K562 (cell line): Measurements from ENCODE around the gene PITPNM3. TPM values are rescaled to one million over a fixed set of nuclear protein-coding genes. Genes with fewer than 3 reads are reported as not detected.

Experiments used
- ATAC-seq: fragments of 200-7000 bp; cut with Tn5 transposase; 3 replicates; pipeline ENCODE4 v1.9.1; 2020; ENCODE audit warnings: moderate library complexity
- BruUV-seq: library from RNA; stranded (reverse); fragments of 400-500 nt; replicated peaks from 2 replicates; lab custom pipeline; 2021; lab: Mats Ljungman, UMichigan
- CTCF ChIA-PET: fragments of 300-600 bp; formaldehyde crosslinking; extraction: SDS; loops from one replicate; lab custom pipeline; 2021; ENCODE audit warnings: low intra/inter-chr PET ratio; lab: Yijun Ruan, JAX
- POLR2A ChIA-PET: fragments of 300-600, 350-650 bp; sonication (Branson Sonifier 250); formaldehyde crosslinking; extraction: SDS; loops from one replicate; lab custom pipeline; 2021; ENCODE audit warnings: antibody characterized with exemption, inconsistent platforms; lab: Yijun Ruan, JAX
- DNase-seq, 4 experiments: peaks; one replicate each; pipeline versions ENCODE4 v3.0.0 to v3.0.0-alpha.2; 2011 to 2018; ENCODE audit warnings: low spot score in 3 of 4, mixed read lengths in 3 of 4; ENCODE audit errors: extremely low read depth in 1 of 4
- FAIRE-seq: peaks from 2 replicates; lab custom pipeline; 2011; peaks lifted over from hg19 to GRCh38; lab: Jason Lieb, UNC
- H2AFZ ChIP-seq: 2 replicates; pipeline ENCODE4 v1.6.0; 2011; ENCODE audit warnings: low read depth, low read length, control low read depth, inconsistent platforms
- H3K27ac ChIP-seq: fragments of 200-600 bp; 3 replicates; pipeline ENCODE4 v1.8.0; 2011; ENCODE audit warnings: low read depth, mild to moderate bottlenecking, control low read depth, inconsistent platforms, low read length, moderate library complexity, mixed read lengths; ENCODE audit errors: extremely low read depth
- H3K27me3 ChIP-seq, 2 experiments: fragments of 300-600 bp in 1 of 2; 2 replicates in 1 of 2; 3 replicates in 1 of 2; pipeline versions ENCODE4 v1.6.0 to v1.8.0; 2011; ENCODE audit warnings: inconsistent platforms in 2 of 2, low read length in 2 of 2, mild to moderate bottlenecking in 1 of 2, mixed read lengths in 1 of 2, moderate library complexity in 1 of 2; ENCODE audit not compliant: control insufficient read depth in 2 of 2, insufficient read depth in 2 of 2
- H3K36me3 ChIP-seq: fragments of 300-600 bp; 3 replicates; pipeline ENCODE4 v1.8.0; 2011; ENCODE audit warnings: mild to moderate bottlenecking, low read length, inconsistent platforms; ENCODE audit not compliant: control insufficient read depth, insufficient read depth
- H3K4me1 ChIP-seq, 2 experiments: fragments of 200-600 bp in 1 of 2; replicated peaks in 1 of 2; 2 replicates in 1 of 2; 3 replicates in 1 of 2; pipeline versions ENCODE4 v1.5.1 to v1.8.0; 2011; ENCODE audit warnings: inconsistent platforms in 2 of 2, low read length in 2 of 2, mild to moderate bottlenecking in 1 of 2, mixed read lengths in 1 of 2, moderate library complexity in 1 of 2; ENCODE audit not compliant: control insufficient read depth in 2 of 2, insufficient read depth in 2 of 2
- H3K4me2 ChIP-seq: 2 replicates; pipeline ENCODE4 v1.6.1; 2011; ENCODE audit warnings: low read length, control low read depth, inconsistent platforms, mixed read lengths; ENCODE audit not compliant: insufficient read depth
- H3K4me3 ChIP-seq: fragments of 200-600 bp; sonication (generic), shearing (Covaris generic); 2 replicates; pipeline ENCODE4 v1.5.1; 2016; ENCODE audit warnings: control low read depth, inconsistent platforms
- H3K79me2 ChIP-seq: fragments of 200-600 bp; 3 replicates; pipeline ENCODE4 v1.8.0; 2011; ENCODE audit warnings: low read length, inconsistent platforms; ENCODE audit not compliant: control insufficient read depth, insufficient read depth
- H3K9ac ChIP-seq, 2 experiments: 2 replicates each; pipeline versions ENCODE4 v1.6.0 to v1.6.1; 2011; ENCODE audit warnings: low read depth in 2 of 2, low read length in 2 of 2, control low read depth in 1 of 2, inconsistent platforms in 1 of 2, mild to moderate bottlenecking in 1 of 2, mixed read lengths in 1 of 2; ENCODE audit not compliant: insufficient read depth in 1 of 2
- H3K9me1 ChIP-seq: one replicate; pipeline ENCODE4 v1.6.0; 2011; ENCODE audit warnings: inconsistent platforms, mild to moderate bottlenecking, low read length, moderate library complexity; ENCODE audit not compliant: control insufficient read depth, insufficient read depth
- H3K9me3 ChIP-seq: replicated peaks from 2 replicates; pipeline ENCODE4 v1.5.1; 2011; ENCODE audit warnings: low read depth, low read length, inconsistent platforms; ENCODE audit not compliant: control insufficient read depth, insufficient read depth
- H4K20me1 ChIP-seq: replicated peaks from 2 replicates; pipeline ENCODE4 v1.6.1; 2011; ENCODE audit warnings: low read length, inconsistent platforms, mixed read lengths; ENCODE audit not compliant: control insufficient read depth, insufficient read depth
- HMG20A ChIP-seq: fragments of 450-650 bp; formaldehyde crosslinking; conservative IDR thresholded peaks from 2 replicates; pipeline ENCODE4 v1.4.0; 2020; ENCODE audit warnings: mild to moderate bottlenecking, mixed read lengths
- MCM3 ChIP-seq: fragments of 450-650 bp; IDR thresholded peaks from 2 replicates; pipeline ENCODE4 v1.6.1; 2016
- MTF1 ChIP-seq: fragments of 250-450 bp; sonication (Bioruptor Pico); IDR thresholded peaks from 2 replicates; pipeline ENCODE4 v1.9.0; 2021; ENCODE audit warnings: moderate library complexity, mild to moderate bottlenecking, inconsistent platforms, borderline replicate concordance
- NFE2 ChIP-seq: IDR thresholded peaks from 2 replicates; pipeline ENCODE4 v1.6.1; 2014; ENCODE audit warnings: antibody characterized with exemption, low read depth
- SMARCB1 ChIP-seq: IDR thresholded peaks from 2 replicates; pipeline ENCODE4 v1.6.1; 2011; ENCODE audit warnings: improper control_type of control experiment, low read depth; ENCODE audit not compliant: insufficient read length
- SREBF2 ChIP-seq: sonication (generic); formaldehyde crosslinking; IDR thresholded peaks from 2 replicates; pipeline ENCODE4 v1.4.0; 2020; ENCODE audit warnings: mild to moderate bottlenecking, missing genetic modification reagents
- WGBS: fragments of 100-300 bp; shearing (Covaris generic); methylation state at CpG from one replicate; pipeline ENCODE4 v1.1.6; 2016; ENCODE audit warnings: low coverage, mixed read lengths; ENCODE audit not compliant: insufficient coverage; ENCODE audit errors: missing lambda C conversion rate; 5-methylcytosine and 5-hydroxymethylcytosine counted together
- in situ Hi-C: fragments of 300-500 bp; cut with MboI; formaldehyde crosslinking; loops from 4 replicates; pipeline ENCODE4 v1.15.0; 2018; ENCODE audit warnings: inconsistent platforms, mixed read lengths
- intact Hi-C: fragments of 100-400 bp; cut with micrococcal nuclease; formaldehyde crosslinking; loops from 2 replicates; pipeline ENCODE4 v1.14.2; 2022
- polyA plus RNA-seq, 8 experiments: library from polyadenylated mRNA; depleted of rRNA in 4 of 8; stranded (reverse) in 5 of 8; unstranded in 3 of 8; fragments of >200 nt; fragmentation: Nextera tagmentation in 2 of 8; fragmentation: Illumina TruSeq in 1 of 8; extraction: Ambion mirVana in 2 of 8; extraction: Trizol in 1 of 8; gene quantifications; 2 replicates each; pipeline versions ENCODE4 v1.2.1 to v1.2.3, GENCODE V29; 2011 to 2014; ENCODE audit warnings: inconsistent platforms in 1 of 8, missing spikeins in 1 of 8
- total RNA-seq, 7 experiments: library from RNA; depleted of rRNA in 6 of 7; stranded (reverse); fragments of >200 nt in 6 of 7; fragmentation: Illumina TruSeq in 2 of 7; extraction: Trizol in 2 of 7; gene quantifications; 2 replicates each; pipeline versions ENCODE4 v1.2.1 to v1.2.3, GENCODE V29; 2011 to 2021; ENCODE audit warnings: low replicate concordance in 1 of 7
- TF ChIP-seq, protein P1 (sequence below): conservative IDR thresholded peaks from 2 replicates; pipeline ENCODE4 v1.6.1; 2011; ENCODE audit warnings: low read depth, mild to moderate bottlenecking, low read length; ENCODE audit not compliant: control insufficient read depth
- TF ChIP-seq, protein P2 (sequence below): sonication (generic); formaldehyde crosslinking; IDR thresholded peaks from 2 replicates; pipeline ENCODE4 v1.9.0; 2022; ENCODE audit warnings: mild to moderate bottlenecking, missing genetic modification reagents
- TF ChIP-seq, protein P3 (sequence below), 2 experiments: fragments of 450-650 bp in 1 of 2; sonication (generic) in 1 of 2; formaldehyde crosslinking in 1 of 2; IDR thresholded peaks; 2 replicates each; pipeline versions ENCODE4 v1.7.1 to v1.9.0; 2016 to 2022; ENCODE audit warnings: inconsistent platforms in 1 of 2, mild to moderate bottlenecking in 1 of 2, missing genetic modification reagents in 1 of 2

PITPNM3 gene
- total and polyA plus RNA-seq, 9 of the 15 experiments (the other 6 are each of a cell fraction or from before 2014, with no cell fraction given), result 0.14 to 0.38 (median 0.22) TPM; not detected in 2

DNA sequence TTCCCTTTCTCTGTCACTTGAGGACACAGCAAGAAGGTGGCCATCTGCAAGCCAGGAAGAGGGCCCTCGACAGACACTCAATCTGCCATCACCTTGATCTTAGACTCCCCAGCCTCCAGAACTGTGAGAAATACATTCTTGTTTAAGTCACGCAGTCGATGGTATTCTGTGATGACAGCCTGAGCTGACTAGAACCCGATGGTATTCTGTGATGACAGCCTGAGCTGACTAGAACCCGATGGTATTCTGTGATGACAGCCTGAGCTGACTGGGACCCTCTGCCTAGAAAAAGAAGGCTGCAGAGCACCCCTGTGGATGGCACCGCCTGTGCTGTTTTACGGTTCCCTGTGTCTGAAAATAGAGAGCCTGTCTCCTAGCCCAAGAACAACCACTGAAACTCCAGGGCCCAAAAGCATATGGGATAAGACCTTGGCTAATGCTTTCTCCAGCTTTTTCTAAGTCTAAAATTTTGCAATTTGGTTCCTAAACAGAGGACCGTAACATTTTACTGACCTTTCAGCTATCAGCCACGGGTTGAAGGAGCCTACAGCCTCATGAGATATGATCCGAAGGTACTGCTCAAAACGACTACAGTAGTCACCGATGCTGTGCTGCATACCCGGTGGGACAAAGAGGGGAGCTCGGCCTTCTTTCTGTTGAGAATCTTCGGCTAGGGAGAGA, 33.1 kb upstream of the PITPNM3 start (continued):
- TF ChIP-seq, protein P1, sequence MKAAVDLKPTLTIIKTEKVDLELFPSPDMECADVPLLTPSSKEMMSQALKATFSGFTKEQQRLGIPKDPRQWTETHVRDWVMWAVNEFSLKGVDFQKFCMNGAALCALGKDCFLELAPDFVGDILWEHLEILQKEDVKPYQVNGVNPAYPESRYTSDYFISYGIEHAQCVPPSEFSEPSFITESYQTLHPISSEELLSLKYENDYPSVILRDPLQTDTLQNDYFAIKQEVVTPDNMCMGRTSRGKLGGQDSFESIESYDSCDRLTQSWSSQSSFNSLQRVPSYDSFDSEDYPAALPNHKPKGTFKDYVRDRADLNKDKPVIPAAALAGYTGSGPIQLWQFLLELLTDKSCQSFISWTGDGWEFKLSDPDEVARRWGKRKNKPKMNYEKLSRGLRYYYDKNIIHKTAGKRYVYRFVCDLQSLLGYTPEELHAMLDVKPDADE, result no peak
- TF ChIP-seq MCM3 (no peak), SREBF2 (CRISPR knock-in tag) (no peak)
- TF ChIP-seq, protein P2, sequence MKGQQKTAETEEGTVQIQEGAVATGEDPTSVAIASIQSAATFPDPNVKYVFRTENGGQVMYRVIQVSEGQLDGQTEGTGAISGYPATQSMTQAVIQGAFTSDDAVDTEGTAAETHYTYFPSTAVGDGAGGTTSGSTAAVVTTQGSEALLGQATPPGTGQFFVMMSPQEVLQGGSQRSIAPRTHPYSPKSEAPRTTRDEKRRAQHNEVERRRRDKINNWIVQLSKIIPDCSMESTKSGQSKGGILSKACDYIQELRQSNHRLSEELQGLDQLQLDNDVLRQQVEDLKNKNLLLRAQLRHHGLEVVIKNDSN, result no peak
- TF ChIP-seq, all 486 proteins: peak for 0

DNA sequence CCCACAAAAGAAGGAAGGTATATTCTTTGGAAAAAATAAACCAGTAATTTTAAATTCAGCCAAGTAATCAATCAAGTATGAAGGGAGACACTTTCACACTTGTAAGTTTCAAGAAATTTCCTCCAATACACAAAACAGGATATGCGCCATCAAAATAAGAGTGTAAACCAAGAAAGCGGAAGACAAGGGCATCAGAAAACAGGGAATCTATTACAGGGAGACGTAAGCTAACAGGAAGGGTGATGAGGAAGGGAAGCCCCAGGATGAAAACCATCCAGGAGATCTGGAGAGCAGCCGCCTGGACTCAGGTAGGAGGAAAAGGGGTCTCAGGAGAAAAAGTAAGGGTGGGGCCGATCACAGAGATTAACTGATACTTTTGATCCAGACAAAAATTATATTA, 31.8 kb upstream of the PITPNM3 start:
- Histone ChIP-seq H3K4me2 (no peak overlapping the region), H3K27me3 (no peaks in the 10 kb centered on the region), H3K36me3 (peaks cover 49% of the 10 kb centered on the region), H3K4me3 (no peak overlapping the region), H3K4me1 (no peaks in the 10 kb centered on the region), H3K27ac (no peak overlapping the region), H4K20me1 (no peaks in the 10 kb centered on the region), H2AFZ (no peak overlapping the region), H3K79me2 (no peaks in the 10 kb centered on the region), H3K9me3 (no peaks in the 10 kb centered on the region), H3K9me1 (no peaks in the 10 kb centered on the region), H3K9ac (no peak overlapping the region)
- 94% methylated on average over 5 of the region's 5 CpGs for WGBS
- ChIA-PET POLR2A (interaction anchor here (0.7 to 2.0 kb wide), 2 partner anchors 11 to 112 kb away, joined by 3 to 7 read pairs; no protein-coding TSS in a partner anchor), CTCF (no interaction called here)
- intact Hi-C loops (no loop called here), in situ Hi-C loops (no loop called here)
- BruUV-seq, result no TSS peak
- no peak for FAIRE-seq
- ATAC-seq, result no peak
- DNase-seq, result no peak
- no peak for TF ChIP-seq SMARCB1
- no peak for TF ChIP-seq MTF1 (CRISPR knock-in tag)
- no peak for TF ChIP-seq NFE2
- no peak for TF ChIP-seq HMG20A
- TF ChIP-seq, protein P3, sequence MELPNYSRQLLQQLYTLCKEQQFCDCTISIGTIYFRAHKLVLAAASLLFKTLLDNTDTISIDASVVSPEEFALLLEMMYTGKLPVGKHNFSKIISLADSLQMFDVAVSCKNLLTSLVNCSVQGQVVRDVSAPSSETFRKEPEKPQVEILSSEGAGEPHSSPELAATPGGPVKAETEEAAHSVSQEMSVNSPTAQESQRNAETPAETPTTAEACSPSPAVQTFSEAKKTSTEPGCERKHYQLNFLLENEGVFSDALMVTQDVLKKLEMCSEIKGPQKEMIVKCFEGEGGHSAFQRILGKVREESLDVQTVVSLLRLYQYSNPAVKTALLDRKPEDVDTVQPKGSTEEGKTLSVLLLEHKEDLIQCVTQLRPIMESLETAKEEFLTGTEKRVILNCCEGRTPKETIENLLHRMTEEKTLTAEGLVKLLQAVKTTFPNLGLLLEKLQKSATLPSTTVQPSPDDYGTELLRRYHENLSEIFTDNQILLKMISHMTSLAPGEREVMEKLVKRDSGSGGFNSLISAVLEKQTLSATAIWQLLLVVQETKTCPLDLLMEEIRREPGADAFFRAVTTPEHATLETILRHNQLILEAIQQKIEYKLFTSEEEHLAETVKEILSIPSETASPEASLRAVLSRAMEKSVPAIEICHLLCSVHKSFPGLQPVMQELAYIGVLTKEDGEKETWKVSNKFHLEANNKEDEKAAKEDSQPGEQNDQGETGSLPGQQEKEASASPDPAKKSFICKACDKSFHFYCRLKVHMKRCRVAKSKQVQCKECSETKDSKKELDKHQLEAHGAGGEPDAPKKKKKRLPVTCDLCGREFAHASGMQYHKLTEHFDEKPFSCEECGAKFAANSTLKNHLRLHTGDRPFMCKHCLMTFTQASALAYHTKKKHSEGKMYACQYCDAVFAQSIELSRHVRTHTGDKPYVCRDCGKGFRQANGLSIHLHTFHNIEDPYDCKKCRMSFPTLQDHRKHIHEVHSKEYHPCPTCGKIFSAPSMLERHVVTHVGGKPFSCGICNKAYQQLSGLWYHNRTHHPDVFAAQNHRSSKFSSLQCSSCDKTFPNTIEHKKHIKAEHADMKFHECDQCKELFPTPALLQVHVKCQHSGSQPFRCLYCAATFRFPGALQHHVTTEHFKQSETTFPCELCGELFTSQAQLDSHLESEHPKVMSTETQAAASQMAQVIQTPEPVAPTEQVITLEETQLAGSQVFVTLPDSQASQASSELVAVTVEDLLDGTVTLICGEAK (IDR thresholded peaks at IDR 0.05), result no peak
- TF ChIP-seq, protein P3 (CRISPR knock-in tag; IDR thresholded peaks at IDR 0.05), result no peak
